ENCODE results near the gene AGPAT4. TPM values are rescaled to one million over a fixed set of nuclear protein-coding genes. Genes with fewer than 3 reads are reported as not detected.

AGPAT4 gene
- total RNA-seq, 1 experiment from 2014 or later, result 22.0 TPM

DNA sequence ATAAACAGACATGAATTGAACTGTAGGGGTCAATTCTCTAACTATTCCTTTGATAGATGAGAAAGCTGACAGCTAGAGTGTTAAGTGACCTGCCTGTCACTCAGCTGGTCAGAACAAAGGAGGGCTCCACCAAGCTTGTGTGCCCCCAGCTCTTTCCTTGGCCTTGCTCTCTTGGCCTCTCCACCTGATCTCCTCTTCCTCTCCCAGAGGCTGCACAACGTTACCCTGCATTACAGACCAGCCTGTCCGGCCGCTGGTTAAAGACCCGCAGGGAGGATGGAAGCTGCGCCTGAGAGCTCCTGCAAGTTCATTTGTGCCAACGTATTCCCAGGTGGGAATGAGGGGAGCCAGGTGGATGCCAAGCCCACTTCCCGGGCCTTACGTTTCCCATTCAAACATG, 22.5 kb downstream of the AGPAT4 start:
- H3K27me3 ChIP-seq (ENCODE audit: insufficient read depth, low read length), result no peaks in the 10 kb centered on the region
- no peak overlapping the region for H4K5ac ChIP-seq (ENCODE audit: insufficient read length, low read depth, low read length)
- no peak overlapping the region for H2BK5ac ChIP-seq (ENCODE audit: insufficient read length, low read length)
- Mint-ChIP-seq H3K4me3 (no peak overlapping the region), H3K27ac (no peak overlapping the region), H3K9me3 (peaks cover 10 to 11% of the 10 kb centered on the region in 2 experiments), H3K36me3 (ENCODE audit: insufficient read depth in 1 of 3, low read depth in 3 of 3) (peaks cover 8 to 20% (median 16%) of the 10 kb centered on the region in 3 experiments; a peak in 6 of 7 replicates), H3K4me1 (peaks cover 22 to 29% of the 10 kb centered on the region in 2 experiments), H3K27me3 (ENCODE audit: low read depth) (no peaks in the 10 kb centered on the region)
- no peak overlapping the region for H2BK120ac ChIP-seq (ENCODE audit: low read depth, low read length, poor library complexity, severe bottlenecking)
- H3K79me2 ChIP-seq (ENCODE audit: insufficient read depth, low read length), result peaks cover 3% of the 10 kb centered on the region; the same call in 1 of the 2 replicates
- H3K14ac ChIP-seq (ENCODE audit: insufficient read depth, low read length), result no peak overlapping the region
- H3K18ac ChIP-seq (ENCODE audit: insufficient read length, low read depth, low read length), result no peak overlapping the region
- H3K9ac ChIP-seq (ENCODE audit: extremely low read depth, insufficient read length, low read length), result no peak overlapping the region
- H3K4ac ChIP-seq (ENCODE audit: low read depth, low read length), result no peak overlapping the region
- H2BK20ac ChIP-seq (ENCODE audit: low read depth, low read length, poor library complexity, severe bottlenecking), result no peak overlapping the region
- H3K4me2 ChIP-seq (ENCODE audit: insufficient read depth, insufficient read length, low read length), result no peak overlapping the region
- no peaks in the 10 kb centered on the region for H4K20me1 ChIP-seq (ENCODE audit: control insufficient read depth, insufficient read depth, insufficient read length)
- no peaks in the 10 kb centered on the region for H3K4me1 ChIP-seq (ENCODE audit: insufficient read depth, low read length)
- no peak overlapping the region for H4K91ac ChIP-seq (ENCODE audit: insufficient read length, low read depth, low read length)
- no peak overlapping the region for H3T11ph ChIP-seq (ENCODE audit: low read length)
- H4K8ac ChIP-seq (replicated peaks; ENCODE audit: insufficient read length, low read depth, low read length), result no peak overlapping the region
- H2BK12ac ChIP-seq (ENCODE audit: insufficient read length, low read depth, low read length), result no peak overlapping the region
- TF ChIP-seq, protein P1, sequence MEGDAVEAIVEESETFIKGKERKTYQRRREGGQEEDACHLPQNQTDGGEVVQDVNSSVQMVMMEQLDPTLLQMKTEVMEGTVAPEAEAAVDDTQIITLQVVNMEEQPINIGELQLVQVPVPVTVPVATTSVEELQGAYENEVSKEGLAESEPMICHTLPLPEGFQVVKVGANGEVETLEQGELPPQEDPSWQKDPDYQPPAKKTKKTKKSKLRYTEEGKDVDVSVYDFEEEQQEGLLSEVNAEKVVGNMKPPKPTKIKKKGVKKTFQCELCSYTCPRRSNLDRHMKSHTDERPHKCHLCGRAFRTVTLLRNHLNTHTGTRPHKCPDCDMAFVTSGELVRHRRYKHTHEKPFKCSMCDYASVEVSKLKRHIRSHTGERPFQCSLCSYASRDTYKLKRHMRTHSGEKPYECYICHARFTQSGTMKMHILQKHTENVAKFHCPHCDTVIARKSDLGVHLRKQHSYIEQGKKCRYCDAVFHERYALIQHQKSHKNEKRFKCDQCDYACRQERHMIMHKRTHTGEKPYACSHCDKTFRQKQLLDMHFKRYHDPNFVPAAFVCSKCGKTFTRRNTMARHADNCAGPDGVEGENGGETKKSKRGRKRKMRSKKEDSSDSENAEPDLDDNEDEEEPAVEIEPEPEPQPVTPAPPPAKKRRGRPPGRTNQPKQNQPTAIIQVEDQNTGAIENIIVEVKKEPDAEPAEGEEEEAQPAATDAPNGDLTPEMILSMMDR (conservative IDR thresholded peaks at IDR 0.05), result no peak
- no peak overlapping the region for H3K23ac ChIP-seq (ENCODE audit: insufficient read length, low read depth, low read length)
- no peak overlapping the region for H3K27ac ChIP-seq (ENCODE audit: insufficient read length, low read depth, low read length)
- WGBS (ENCODE audit: extremely low coverage, insufficient read length, low lambda C conversion rate), result no CpG with 5 or more reads among the region's 8 CpGs
- no peak overlapping the region for H3K56ac ChIP-seq (ENCODE audit: insufficient read length, low read depth, low read length)
- no peak overlapping the region for H2AFZ ChIP-seq (ENCODE audit: low read length)
- DNase-seq, result no peak
- no peak overlapping the region for H2BK15ac ChIP-seq (ENCODE audit: low read depth, low read length)
- H2AK5ac ChIP-seq (ENCODE audit: insufficient read length, low read length), result no peak overlapping the region
- peaks cover 2% of the 10 kb centered on the region for H3K79me1 ChIP-seq (ENCODE audit: insufficient read depth, low read depth, low read length, poor library complexity, severe bottlenecking)
- H3K23me2 ChIP-seq (ENCODE audit: insufficient read length, low read depth, low read length, poor library complexity, severe bottlenecking), result no peaks in the 10 kb centered on the region
- no peaks in the 10 kb centered on the region for H3K9me3 ChIP-seq (ENCODE audit: control insufficient read depth, low read depth, low read length)
